ENCODE data around the gene FSHR. TPM values are rescaled to one million over a fixed set of nuclear protein-coding genes. Genes with fewer than 3 reads are reported as not detected.

FSHR gene
- total RNA-seq, 1 donor from 2014 or later = not detected

DNA sequence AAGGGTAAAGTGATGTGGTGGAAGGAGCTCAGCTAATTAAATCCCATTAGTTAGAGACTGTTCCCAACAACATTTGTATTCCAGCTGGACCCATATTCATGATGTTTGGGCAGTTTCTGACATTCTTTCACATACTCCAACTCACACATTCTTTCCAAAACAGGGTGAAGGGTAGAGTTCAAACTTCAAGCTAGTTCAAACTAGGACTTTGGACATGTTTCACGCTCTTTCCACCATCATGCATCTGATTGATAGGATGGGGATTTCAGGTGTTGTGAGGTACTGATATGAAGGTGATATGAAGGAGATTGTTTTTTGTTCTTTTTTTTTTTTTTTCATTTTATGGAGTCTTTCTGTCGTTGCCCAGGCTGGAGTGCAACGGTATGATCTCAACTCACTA, 201.7 kb downstream of the FSHR start:
- no peak for DNase-seq

DNA sequence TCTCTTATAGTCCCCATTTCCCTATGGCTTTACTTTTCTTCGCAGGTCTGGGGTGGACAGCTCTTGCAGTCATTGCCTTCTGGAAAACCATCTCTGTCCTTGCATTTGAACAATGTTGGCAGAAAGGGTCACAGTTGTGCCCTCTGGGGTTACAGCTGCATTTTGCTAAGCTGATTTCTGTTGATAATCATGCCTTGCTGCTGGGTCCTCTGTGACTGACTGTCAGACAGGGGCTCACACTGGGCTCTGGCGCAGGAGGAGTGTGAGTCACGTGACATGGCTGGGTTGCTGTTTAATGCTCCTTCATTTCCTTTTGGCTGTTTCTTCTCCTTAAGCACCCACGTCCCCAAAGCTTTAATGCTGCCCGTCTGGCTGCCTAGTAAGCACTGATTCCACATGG, 202.2 kb downstream of the FSHR start:
- DNase-seq = no peak

DNA sequence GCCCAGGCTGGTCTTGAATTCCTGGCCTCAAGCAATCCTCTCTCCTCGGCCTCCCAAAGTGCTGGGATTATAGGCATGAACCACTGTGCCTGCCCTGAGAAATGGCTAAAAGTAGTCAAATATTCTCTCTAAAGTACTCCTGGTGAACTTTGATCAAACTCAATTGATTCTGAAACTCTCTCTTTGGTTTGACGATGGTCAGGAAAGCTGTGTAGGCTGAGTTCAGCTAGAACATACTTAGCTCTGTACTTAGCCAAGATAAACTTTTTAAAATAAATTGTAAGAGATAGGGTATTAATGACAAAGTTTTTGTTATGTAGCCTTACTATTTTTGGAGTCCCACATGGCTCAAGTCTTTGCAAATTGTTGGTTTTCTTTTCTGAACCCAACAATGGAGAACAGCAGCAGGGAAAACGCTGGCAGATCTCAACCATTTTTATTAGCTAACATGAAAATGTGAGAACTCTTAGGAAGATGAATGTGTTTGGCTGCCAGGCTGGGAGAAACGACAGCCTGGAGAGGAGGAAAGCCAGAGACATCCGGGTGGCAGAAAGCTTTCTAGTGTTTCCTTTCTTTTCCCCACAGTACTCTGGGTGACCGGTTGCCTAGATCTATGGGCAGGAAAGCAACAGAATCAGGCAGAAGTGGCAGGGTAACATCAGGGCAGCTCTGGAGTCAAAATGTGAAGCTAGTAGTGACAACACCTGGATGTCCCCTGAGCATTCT, 205.8 kb downstream of the FSHR start:
- DNase-seq = no peak

DNA sequence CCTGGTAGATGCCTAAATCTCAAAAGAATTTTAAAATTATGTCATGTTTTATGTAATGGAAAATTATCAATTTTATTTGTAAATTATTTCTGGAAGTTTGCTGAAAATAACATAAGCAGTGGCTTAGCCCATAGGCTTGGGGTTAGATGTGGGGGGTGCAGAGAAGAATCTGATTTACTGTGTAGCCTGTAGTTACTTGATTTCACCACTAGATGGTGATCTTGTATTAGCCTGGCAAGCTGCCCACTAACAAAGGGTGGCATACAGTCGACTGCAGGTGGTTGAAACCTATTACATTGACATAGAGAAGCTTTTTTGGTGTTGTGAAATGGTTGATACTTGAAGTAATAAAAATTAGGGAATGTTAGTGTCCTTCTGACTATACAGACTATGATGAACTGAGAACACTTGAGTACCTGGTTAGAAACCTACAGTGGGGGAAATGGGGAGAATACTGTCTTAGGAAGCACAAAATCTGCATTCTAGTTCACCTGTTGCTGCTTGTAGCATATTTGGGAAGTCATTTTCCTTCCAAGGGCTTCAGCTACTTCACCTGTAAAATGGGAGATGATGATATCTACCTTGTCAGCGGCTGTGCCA, 207.8 kb downstream of the FSHR start:
- DNase-seq = no peak

DNA sequence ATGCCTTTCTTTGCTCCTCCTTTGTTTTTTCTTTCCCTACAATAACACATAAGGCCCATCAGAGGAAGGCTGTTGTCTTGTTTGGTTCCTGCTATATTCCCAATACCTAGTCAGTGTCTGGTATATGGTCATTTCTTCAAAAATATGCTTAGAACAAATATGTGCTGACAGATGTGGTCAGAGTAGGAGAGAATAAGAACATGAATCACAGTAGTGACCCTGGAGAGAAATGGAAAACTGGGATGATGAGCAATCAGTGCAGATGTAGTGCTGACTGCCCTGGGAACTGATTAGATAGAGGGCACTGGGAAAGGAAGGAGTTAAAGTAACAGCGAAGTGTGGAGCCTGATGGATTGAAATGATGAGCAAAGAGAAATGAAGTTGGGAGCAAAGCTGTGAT, 209.4 kb downstream of the FSHR start:
- no peak for DNase-seq

DNA sequence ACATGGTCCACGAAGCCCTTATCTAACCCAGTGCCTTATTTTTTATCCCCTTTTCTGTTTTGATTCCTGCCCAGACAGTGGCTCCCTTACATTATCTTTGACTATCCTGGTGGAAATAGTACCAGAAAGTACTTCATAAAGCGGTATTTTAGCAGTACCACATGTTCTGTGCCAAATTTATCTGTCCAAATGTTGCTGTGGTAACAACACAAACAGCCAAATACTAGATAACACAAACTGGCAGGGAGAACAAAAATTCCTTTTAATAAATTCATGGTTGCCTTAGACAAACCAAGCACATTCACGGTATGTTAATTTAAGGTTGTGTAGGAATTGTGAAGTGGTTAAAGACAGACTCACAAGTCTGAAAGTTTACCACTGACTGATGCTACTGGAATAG, 210.9 kb downstream of the FSHR start:
- DNase-seq = no peak

DNA sequence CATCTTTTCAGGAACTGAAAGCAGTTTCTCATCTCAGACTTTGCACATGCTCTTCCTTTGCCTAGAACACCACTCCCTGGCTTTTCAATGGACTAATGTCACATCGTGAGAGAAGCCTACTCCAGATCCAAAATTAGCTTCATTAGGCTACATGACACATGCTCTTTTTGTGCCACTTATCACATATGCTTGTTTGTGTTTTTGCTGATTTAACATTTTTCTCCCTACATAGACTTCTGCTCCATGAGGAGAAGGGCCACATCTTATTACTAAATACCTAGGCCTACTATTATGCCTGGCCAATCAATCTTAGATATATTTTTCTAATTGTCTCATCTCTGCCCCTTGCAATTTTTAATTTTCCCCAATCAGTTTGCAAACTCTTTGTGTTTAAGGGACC, 212.4 kb downstream of the FSHR start:
- DNase-seq = no peak

DNA sequence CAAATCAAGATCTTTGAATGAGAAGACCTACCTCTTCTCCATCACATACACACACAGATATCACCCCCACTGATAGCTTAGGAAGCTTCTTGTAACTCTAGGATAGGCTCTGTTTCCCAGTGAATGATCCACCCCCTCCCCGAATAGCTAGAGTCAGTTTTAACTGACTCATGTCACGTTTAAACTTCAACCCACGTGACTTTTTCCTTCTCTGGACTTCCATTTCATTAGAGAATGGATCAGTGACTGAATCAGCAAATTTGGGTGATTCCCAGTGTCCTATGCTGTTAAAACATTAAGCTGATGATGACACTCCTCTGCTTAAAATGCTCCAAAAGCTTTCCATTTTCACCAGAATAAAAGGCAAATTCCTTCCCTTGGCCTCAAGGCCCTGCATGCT, 212.9 kb downstream of the FSHR start:
- DNase-seq = no peak

DNA sequence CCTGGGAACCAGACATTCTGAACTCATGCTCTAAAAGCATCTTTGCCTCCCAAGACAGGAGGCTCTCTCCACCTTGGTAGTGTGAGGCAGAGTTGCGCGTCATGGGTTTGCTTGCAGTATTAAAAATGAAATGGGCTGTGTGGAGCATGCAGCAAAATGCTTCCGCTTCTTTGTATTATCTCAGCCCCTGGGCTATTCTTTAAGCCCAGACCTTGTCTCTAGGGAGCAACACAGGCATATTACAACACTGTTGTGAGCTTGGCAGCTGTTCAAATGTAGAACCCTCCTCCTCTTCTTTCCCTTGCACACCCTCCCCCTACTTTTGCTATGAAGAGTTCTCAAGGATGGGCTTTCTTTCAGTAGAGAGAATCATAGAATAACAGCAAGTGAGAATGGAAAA, 213.7 kb downstream of the FSHR start:
- DNase-seq = no peak

DNA sequence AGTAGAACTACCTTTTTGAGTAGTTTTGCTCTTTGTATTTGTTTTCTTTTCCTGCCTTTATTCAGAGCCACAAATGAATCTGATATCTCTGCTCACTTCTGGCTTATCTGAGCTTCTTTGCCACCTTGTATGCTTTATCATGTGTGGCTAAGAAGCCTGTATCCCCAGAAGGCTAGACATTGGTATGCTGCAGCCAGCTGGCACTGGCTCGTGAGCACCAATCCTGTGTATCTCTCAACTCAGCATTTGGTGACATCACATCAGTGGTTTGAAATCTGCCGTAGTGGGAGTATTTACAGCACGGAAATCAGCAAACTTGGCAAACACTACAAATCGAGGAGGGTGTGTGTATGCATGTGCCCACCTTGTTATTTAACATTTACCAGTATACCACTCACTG, 215.1 kb downstream of the FSHR start:
- no peak for DNase-seq

DNA sequence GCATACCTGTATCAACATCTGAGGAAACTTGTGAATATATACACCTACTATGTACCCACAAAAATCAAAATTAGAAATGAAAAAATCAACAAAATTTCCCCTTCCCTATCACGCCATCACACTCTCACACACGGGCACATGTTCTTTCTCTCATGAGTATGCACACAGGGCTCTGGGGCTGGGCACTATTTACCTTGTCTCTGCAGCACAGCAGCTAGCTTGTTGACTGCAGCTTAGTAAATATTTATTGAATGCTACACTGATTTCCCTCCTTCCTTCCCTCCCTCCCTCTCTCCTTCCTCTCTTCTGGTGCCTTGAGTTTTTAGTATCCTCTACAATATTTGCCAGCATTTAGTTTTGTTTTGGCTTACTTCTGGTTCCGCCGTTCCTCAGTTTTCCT, 216.1 kb downstream of the FSHR start:
- no peak for DNase-seq

DNA sequence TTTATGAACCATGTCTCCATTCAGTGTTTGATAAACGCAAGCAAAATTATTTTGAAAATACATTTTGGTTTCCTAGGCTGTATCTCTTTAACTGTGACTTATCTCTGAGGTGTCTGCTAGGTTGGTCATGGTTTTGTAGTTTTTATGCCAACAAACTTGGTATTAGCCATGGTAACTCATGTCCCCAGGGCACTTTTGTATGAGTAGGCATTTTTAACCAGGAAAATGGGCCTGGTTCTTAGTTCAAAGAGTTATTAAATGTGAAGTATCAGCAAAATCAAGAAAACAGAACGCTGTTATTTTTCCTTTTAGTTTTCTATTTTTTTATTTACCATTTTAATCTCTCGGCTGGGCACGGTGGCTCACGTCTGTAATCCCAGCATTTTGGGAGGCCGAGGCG, 219.5 kb downstream of the FSHR start:
- no peak for DNase-seq

DNA sequence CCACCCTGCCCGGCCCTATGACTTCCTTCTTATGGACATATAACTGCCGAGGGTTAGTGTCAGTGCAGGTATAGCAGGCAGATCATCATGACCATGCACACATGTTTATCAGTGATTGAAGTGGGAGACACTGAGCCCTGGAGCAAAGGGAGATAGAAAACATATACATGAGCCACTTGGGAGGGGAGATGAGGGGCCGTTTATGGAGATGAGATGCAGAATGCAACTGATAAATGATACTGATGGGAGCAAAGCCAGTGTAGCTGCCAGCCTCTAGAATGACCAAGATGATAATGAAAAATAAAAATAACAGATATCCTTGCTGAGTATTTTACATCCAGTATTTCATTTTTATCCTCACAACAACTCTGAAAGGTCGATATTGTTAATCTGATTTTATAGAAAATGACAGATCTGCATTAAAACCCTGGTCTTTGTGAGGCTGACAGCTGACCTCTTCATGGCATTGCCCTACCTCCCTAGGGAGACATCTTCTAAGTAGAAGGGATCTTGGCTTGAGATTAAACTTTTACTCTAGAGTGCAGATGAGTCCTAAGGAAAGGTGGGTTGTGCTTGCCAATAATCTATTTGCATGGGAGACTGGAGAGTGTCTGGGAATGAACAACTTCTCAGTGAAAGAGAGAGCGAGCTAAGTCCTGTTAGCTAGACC, 220.4 kb downstream of the FSHR start:
- DNase-seq = no peak

DNA sequence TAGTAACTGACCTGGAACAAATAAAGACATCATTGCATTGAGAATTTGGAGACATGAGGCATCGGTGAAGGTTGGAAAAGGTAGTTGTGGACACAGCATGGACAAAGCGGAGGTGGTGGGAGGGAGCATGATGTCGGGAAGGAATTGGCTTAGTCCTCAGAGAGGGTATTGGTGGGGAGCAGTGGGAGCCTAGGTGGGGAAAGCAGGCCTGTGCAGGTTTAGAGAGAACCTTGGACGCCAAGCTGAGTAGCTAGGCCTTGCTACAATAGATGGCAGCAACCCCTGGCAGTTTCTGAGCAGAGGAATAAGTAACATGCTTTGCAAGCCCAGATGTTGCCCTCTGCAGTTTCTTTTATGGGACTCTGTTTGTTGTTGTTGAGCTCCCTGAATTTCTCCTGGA, 221.6 kb downstream of the FSHR start:
- DNase-seq = no peak

DNA sequence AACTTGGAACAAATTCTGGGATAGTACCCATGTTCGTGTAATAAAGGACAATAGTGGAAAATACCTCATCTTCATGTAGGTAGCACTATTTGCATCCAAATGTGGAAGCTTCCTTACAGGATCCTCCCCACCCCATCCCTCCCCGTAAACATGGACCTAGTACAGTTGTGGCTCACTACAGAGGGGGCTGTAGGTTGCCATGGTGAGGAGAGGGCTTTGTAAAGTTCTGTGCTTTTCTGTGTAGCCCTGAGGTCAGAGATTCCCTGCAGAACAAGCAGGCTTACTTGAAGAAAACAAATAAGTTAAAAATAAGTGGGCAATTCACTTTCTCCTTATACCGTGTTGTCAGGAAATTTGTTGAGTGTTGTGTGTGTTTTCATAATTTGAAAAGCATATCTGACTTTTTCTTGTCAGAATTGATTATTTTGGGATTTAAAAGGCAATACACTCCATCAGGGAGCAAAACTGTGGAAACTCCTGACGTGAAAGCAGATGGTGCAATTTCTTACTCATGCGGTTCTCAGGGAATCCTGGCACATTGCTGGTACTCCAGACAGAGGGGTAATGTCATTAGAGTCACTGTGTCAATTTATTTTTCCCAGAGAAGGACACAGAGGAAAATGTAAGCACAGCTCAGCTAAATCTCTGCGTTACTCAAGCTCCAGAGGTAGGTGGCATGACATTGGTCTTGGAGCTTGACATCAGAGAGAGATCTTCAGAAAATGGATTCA, 224.6 kb downstream of the FSHR start:
- no peak for DNase-seq

DNA sequence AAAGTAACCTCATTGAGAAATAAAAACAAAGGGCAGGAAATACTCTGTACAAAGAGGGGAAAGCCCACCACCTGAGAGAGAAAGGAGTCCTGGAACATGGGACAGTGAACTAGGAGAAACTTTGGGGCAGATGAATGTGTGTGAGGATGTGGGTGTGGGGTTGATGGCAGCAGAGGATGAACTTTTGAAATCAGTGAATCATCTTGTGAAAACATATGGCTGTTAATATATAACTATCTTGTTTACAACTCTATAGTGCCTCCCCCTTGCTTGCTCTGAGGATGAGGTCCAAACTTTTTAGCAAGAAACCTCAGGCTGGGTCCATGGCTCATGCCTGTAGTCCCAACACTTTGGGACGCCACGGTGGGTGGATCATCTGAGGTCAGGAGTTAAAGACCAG, 227.0 kb downstream of the FSHR start:
- no peak for DNase-seq

DNA sequence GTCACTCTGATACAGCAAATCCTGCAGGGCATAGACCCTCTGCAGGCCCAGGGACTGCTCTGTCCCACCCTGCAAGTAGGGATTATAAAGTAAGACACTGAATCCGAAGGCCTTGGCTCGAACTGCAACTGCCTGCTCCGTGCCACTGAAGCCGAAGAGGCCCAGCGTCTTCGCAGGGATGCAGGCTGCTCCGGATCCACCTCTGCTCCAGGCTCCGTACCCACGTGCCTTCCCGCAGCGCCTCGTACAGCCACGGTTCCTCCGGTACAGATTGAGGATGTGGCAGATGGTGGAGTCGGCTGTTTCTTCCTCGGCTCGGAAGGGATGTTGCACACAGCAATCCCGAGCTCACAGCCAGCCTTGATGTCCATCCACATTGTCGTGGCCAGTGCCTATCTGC, 238.4 kb downstream of the FSHR start:
- DNase-seq = no peak

DNA sequence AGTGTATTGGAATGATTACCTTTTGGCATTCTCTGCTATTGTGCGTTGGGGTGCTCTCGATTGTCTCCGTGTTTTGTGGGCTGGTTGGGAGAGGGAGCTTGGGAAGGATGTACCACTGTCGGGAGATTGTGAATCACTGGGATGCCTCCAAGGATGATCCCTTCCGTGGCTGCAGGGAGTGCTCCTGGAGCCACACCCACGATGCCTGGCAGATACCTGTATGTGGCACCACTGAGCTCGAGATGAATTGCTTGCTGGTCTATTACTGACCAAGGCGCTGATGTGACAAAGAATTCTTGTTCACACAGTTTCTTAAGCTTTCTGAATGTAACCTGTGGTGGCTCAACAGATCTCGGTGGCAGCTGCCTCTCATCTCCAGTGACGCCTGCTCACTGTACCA, 239.1 kb downstream of the FSHR start:
- no peak for DNase-seq

DNA sequence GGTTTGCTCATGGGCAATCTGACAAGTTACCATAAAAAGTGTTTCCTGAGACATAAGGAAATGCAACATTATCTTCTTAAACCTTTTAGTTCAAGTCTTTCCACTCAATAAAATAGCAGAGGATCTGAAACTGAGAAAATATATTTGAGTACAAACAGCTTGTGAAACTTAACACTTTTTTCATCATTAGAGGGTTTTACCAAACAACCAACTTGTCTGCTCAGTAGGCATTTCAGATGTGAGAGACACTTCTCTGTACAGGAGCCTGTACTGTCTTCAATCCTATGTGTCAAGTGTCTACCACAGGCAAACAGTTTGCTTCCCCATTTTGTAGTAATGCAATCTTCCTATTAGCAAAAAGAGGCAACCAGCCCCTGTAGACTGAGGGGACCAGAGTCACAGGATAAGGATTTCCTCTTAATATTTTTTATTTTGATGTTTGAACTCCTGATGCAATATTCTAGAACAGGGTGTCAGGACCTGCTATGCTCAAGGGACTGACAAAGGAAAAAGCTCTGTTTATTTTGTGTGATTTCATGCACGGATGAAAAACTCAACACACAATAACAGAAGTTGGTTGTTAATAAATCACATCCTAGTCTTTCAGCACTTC, 239.7 kb downstream of the FSHR start:
- no peak for DNase-seq

All from occipital lobe (tissue), 2 donors.